Stomach (tissue), 9 donors: ENCODE data around the gene RELA. TPM values are rescaled to one million over a fixed set of nuclear protein-coding genes. Genes with fewer than 3 reads are reported as not detected.
A peak's percentile ranks its signal among the peaks of the same experiment; 100 is the strongest.

Experiments used
- DNase-seq, 2 donors: peaks; one replicate each; pipeline versions ENCODE4 v3.0.0 to v3.0.0-alpha.2; 2013 to 2019
- H3K27ac ChIP-seq, 5 donors: fragments of 200-600 bp in 4 of 5; sonication (generic) in 4 of 5; one replicate each; pipeline ENCODE4 v1.5.1; 2013 to 2019; ENCODE audit warnings: mild to moderate bottlenecking in 1 of 5, moderate library complexity in 1 of 5
- H3K27me3 ChIP-seq, 3 donors: fragments of 200-600 bp; sonication (generic); one replicate each; pipeline ENCODE4 v1.5.1; 2017 to 2019; ENCODE audit warnings: mixed run types in 1 of 3
- H3K36me3 ChIP-seq, 4 donors: fragments of 200-600 bp; sonication (generic); 1 replicate in 3 of 4; 2 replicates in 1 of 4; pipeline ENCODE4 v1.5.1; 2016 to 2019
- H3K4me1 ChIP-seq, 4 donors: fragments of 200-600 bp; sonication (generic); one replicate each; pipeline ENCODE4 v1.5.1; 2016 to 2019
- H3K4me3 ChIP-seq, 4 donors: fragments of 200-600 bp; sonication (generic) in 3 of 4; one replicate each; pipeline ENCODE4 v1.5.1; 2016 to 2019; ENCODE audit warnings: mild to moderate bottlenecking in 1 of 4
- H3K9me3 ChIP-seq, 4 donors: fragments of 200-600 bp; sonication (generic); one replicate each; pipeline ENCODE4 v1.5.1; 2016 to 2019
- EP300 ChIP-seq: sonication (generic); formaldehyde crosslinking; IDR thresholded peaks from one replicate; pipeline ENCODE4 v1.6.1; 2017; ENCODE audit warnings: antibody characterized with exemption
- POLR2A ChIP-seq, 4 donors: fragments of 450-650 bp; IDR thresholded peaks; one replicate each; pipeline ENCODE4 v1.6.1; 2016; ENCODE audit warnings: antibody characterized with exemption in 4 of 4, control low read depth in 2 of 4, mild to moderate bottlenecking in 1 of 4, moderate library complexity in 1 of 4
- POLR2AphosphoS5 ChIP-seq, 3 donors: sonication (generic); formaldehyde crosslinking; IDR thresholded peaks; one replicate each; pipeline ENCODE4 v1.6.1; 2016; ENCODE audit warnings: antibody characterized with exemption in 3 of 3
- WGBS, 5 donors: extraction: QIAGEN DNeasy Blood & Tissue Kit in 3 of 5; methylation state at CpG; one replicate each; pipeline versions ENCODE4 v1.1.5 to v1.1.7; 2013 to 2018; 5-methylcytosine and 5-hydroxymethylcytosine counted together
- intact Hi-C: fragments of 100-400 bp; cut with DNase I; formaldehyde crosslinking; loops from one replicate; pipeline ENCODE4 v1.15.1; 2023; ENCODE audit warnings: low total_unique reads
- polyA plus RNA-seq, 3 donors: library from polyadenylated mRNA; stranded (reverse); fragments of 200-250 nt; gene quantifications; one replicate each; pipeline ENCODE4 v1.2.3, GENCODE V29; 2013
- total RNA-seq, 5 donors: library from RNA; depleted of rRNA; stranded (reverse); fragments of >200 nt; gene quantifications; one replicate each; pipeline versions ENCODE4 v1.1.0 to v1.2.3, GENCODE V29; 2014 to 2016
- TF ChIP-seq, protein P1 (sequence below), 7 experiments: fragments of 450-650 bp in 4 of 7; fragments of 200-600 bp in 3 of 7; sonication (generic) in 3 of 7; IDR thresholded peaks; one replicate each; pipeline ENCODE4 v1.5.1; 2016 to 2019; ENCODE audit warnings: antibody characterized with exemption in 7 of 7, control low read depth in 2 of 7, mild to moderate bottlenecking in 1 of 7
- donor health status: healthy with polysubstance abuse.
- donor health status: Bipolar disorder and iron deficiency.
- donor health status: healthy.

Gene RELA
- total and polyA plus RNA-seq, 8 donors: 27.4 to 68.8 (median 46.6) TPM

DNA sequence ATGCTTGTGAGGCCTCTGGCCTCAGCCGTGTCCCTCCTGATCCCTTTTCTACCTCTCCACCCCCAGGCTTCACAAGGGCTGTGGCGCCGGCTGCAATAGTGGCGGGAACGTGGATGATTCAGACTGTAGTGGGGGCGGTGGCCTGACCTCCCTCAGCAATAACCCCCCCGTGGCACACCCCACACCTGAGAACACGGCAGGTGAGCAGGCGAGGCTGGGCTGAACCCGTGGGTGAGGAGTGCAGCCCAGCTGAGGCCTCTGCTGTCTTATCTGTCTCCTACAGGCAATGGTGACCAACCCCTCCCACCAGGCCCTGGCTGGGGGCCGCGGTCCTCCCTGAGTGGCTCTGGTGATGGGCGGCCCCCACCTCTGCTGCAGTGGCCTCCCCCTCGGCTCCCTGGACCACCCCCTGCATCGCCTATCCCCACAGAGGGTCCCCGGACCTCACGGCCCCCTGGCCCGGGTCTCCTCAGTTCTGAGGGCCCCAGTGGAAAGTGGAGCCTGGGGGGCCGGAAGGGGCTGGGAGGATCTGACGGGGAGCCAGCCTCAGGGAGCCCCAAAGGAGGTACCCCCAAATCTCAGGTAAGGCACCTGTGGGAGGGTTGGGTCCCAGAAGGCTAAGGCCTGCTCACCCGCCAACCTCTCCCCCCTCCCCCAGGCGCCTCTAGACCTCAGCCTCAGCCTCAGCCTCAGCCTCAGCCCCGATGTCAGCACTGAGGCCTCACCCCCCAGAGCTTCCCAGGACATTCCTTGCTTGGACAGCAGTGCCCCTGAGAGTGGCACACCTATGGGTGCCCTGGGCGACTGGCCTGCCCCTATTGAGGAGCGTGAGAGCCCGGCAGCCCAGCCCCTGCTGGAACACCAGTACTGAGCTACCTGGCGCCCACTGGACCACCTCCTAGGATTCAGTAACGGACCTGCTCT is 26.3 kb downstream of the RELA start:
- intact Hi-C loops: no loop called here
- H3K9me3 ChIP-seq: no peaks in the 10 kb centered on the region
- no peak overlapping the region for H3K4me3 ChIP-seq
- peaks cover 38 to 66% (median 60%) of the 10 kb centered on the region in 4 donors for H3K36me3 ChIP-seq
- no peak for DNase-seq
- 88 to 94% (median 93%) methylated on average over 15 to 28 of the region's 28 CpGs for WGBS, 5 donors
- no peak for TF ChIP-seq POLR2AphosphoS5 (IDR thresholded peaks at IDR 0.05)
- no peak for TF ChIP-seq EP300
- TF ChIP-seq, protein P1, sequence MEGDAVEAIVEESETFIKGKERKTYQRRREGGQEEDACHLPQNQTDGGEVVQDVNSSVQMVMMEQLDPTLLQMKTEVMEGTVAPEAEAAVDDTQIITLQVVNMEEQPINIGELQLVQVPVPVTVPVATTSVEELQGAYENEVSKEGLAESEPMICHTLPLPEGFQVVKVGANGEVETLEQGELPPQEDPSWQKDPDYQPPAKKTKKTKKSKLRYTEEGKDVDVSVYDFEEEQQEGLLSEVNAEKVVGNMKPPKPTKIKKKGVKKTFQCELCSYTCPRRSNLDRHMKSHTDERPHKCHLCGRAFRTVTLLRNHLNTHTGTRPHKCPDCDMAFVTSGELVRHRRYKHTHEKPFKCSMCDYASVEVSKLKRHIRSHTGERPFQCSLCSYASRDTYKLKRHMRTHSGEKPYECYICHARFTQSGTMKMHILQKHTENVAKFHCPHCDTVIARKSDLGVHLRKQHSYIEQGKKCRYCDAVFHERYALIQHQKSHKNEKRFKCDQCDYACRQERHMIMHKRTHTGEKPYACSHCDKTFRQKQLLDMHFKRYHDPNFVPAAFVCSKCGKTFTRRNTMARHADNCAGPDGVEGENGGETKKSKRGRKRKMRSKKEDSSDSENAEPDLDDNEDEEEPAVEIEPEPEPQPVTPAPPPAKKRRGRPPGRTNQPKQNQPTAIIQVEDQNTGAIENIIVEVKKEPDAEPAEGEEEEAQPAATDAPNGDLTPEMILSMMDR (IDR thresholded peaks at IDR 0.05): no peak
- TF ChIP-seq POLR2A (IDR thresholded peaks at IDR 0.05): no peak
- H3K27me3 ChIP-seq: no peaks in the 10 kb centered on the region
- peaks cover 27 to 54% (median 41%) of the 10 kb centered on the region in 4 donors for H3K4me1 ChIP-seq
- H3K27ac ChIP-seq: peak overlapping the region in 3 of 5 donors; percentile 89 to 95 (median 91)

DNA sequence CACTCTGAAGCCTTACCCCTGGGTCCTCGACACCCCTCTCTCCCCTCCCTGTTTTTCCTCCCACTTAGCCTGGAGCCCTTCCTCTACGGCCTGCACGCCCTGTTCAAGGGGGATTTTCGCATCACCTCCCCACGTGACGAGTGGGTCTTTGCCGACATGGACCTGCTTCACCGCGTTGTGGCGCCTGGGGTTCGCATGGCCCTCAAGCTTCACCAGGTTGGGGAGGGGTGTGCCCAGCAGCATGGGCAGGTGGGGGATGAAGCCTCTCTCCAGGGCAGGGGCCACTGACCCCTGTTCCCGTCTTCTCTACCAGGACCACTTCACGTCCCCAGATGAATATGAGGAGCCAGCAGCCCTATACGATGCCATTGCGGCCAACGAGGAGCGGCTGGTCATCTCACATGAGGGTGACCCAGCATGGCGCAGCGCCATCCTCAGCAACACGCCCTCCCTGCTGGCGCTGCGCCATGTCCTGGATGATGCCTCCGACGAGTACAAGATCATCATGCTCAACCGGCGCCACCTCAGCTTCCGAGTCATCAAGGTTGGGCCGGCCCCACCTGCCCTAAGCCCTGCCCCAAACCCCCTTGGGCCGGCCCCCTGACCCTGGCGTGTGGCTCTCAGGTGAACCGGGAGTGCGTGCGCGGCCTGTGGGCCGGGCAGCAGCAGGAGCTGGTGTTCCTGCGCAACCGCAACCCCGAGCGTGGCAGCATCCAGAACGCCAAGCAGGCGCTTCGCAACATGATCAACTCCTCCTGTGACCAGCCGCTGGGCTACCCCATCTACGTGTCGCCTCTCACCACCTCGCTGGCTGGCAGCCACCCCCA is 27.6 kb downstream of the RELA start:
- peaks cover 27 to 42% (median 29%) of the 10 kb centered on the region in 4 donors for H3K4me1 ChIP-seq
- intact Hi-C loops: no loop called here
- no peak for DNase-seq
- no peak overlapping the region for H3K4me3 ChIP-seq
- WGBS, 5 donors: 93 to 95% (median 94%) methylated on average over 24 to 46 of the region's 46 CpGs
- H3K9me3 ChIP-seq: no peaks in the 10 kb centered on the region
- H3K27me3 ChIP-seq: no peaks in the 10 kb centered on the region
- H3K36me3 ChIP-seq: peaks cover 47 to 71% (median 70%) of the 10 kb centered on the region in 4 donors
- TF ChIP-seq POLR2AphosphoS5 (IDR thresholded peaks at IDR 0.05) (no peak), POLR2A (IDR thresholded peaks at IDR 0.05) (no peak)
- no peak overlapping the region for H3K27ac ChIP-seq

DNA sequence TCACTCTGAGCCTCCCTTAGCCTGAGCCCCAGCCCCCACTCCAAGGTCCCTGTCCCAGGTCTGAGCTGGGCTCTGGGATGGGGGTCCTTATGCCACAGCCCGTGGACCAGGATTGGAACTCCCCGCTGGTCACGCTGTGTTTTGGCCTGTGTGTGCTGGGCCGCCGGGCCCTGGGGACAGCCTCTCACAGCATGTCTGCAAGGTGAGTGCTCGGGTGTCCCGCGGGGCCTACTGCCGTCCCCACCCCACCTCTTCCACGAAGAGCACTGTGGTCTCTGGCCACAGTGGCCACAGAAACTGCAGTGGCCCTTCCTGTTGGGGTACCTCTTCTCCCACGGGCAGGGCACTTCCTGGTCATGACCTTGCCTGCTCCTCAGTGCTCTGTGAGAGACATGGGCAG is 28.3 kb downstream of the RELA start:
- 78 to 90% (median 86%) methylated on average over 1 to 11 of the region's 11 CpGs for WGBS, 5 donors
- Histone ChIP-seq H3K9me3 (no peaks in the 10 kb centered on the region), H3K27ac (no peak overlapping the region), H3K36me3 (peaks cover 54 to 77% (median 77%) of the 10 kb centered on the region in 4 donors), H3K4me3 (no peak overlapping the region), H3K27me3 (no peaks in the 10 kb centered on the region), H3K4me1 (peaks cover 21 to 35% (median 22%) of the 10 kb centered on the region in 4 donors)
- intact Hi-C loops: no loop called here
- TF ChIP-seq EP300: no peak
- TF ChIP-seq, protein P1 (IDR thresholded peaks at IDR 0.05): no peak
- no peak for TF ChIP-seq POLR2A (IDR thresholded peaks at IDR 0.05)
- TF ChIP-seq POLR2AphosphoS5 (IDR thresholded peaks at IDR 0.05): no peak
- no peak for DNase-seq

DNA sequence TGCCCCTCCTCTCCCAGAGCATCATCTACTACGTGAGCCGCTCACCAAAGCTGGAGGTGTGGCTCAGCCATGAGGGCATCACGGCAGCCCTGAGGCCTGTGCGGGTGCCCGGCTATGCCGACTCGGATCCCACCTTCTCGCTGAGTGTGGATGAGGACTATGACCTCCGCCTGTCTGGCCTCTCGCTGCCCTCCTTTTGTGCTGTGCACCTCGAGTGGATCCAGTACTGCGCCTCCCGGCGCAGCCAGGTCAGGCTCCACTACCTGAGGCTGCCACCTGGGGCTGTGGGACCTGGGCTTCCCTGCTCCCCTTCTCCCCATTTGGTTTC is 28.6 kb downstream of the RELA start:
- whole genome bisulfite sequencing, 5 donors: 89 to 91% (median 90%) methylated on average over 10 to 14 of the region's 14 CpGs
- Histone ChIP-seq H3K9me3 (no peaks in the 10 kb centered on the region), H3K27ac (no peak overlapping the region), H3K27me3 (no peaks in the 10 kb centered on the region), H3K4me1 (peaks cover 18 to 31% (median 19%) of the 10 kb centered on the region in 4 donors), H3K36me3 (peaks cover 57 to 81% (median 81%) of the 10 kb centered on the region in 4 donors), H3K4me3 (no peak overlapping the region)
- intact Hi-C loops: no loop called here
- TF ChIP-seq, protein P1 (IDR thresholded peaks at IDR 0.05): no peak
- TF ChIP-seq EP300 (no peak), POLR2AphosphoS5 (IDR thresholded peaks at IDR 0.05) (no peak), POLR2A (IDR thresholded peaks at IDR 0.05) (no peak)
- no peak for DNase-seq
